SKM-1 treated with dmso at 0.1 percent for 144 hours (cell line): ENCODE results near the gene EPC2.
"Not testable (repeated sequence)": the region's sequence is repeated elsewhere in the genome, so short reads cannot be mapped to it uniquely, and the experiment has no call there.

Source experiments
- DNase-seq: peaks from one replicate; lab custom pipeline; 2025; ENCODE audit not compliant: unreplicated experiment; lab: John Stamatoyannopoulos, UW

The EPC2 gene

DNA sequence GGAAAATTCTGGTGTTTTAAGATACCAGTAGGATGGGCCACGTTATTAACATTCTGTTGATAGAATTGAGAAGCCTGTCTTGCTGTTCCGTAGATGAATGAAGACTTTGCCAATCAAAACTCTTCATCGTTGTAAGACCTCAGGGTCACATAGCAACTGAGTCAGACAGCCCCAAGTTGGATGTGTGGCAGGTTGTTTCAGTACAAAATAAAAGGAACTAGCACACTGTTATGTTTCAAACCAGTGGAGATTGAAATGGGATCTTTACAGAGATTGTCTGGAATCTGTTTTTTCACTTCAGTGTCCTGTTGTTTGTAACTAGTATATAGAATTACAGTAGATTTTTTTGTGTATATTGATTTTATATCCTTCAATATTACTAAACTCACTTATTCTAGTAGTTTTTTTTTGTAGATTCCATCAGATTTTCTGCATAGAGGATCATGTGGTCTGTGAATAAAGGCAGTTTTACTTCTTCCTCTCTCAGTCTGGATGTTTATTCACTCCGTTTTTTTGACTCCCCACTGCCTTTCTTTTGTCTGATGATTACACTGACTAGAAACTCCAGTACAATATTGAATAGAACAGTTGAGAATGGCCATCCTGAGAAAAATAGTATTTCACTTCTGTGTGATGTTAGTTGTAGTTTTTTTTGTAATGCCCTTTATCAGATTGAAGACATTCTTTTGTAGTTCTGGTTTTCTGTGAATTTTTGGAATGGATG, 22.7 kb downstream of the EPC2 start:
- DNase-seq = no peak

DNA sequence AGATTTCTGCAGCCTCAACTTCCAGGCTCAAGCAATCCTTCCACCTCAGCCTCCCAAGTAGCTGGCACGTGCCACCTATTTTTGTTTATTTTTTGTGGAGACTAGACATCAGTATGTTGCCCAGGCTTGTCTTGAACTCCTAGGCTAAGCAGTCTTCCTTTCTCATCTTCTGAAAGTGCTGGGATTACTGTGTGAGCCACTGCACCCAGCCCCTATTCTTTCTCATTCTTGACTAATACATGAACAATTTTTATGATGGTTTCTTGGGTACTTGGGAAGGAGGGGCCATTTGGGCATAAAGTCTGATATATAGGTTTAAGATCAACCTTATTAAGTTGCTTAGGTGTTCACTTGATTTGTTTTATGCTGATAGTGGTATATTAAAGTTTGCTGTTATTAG, 26.2 kb downstream of the EPC2 start:
- DNase-seq = no peak

DNA sequence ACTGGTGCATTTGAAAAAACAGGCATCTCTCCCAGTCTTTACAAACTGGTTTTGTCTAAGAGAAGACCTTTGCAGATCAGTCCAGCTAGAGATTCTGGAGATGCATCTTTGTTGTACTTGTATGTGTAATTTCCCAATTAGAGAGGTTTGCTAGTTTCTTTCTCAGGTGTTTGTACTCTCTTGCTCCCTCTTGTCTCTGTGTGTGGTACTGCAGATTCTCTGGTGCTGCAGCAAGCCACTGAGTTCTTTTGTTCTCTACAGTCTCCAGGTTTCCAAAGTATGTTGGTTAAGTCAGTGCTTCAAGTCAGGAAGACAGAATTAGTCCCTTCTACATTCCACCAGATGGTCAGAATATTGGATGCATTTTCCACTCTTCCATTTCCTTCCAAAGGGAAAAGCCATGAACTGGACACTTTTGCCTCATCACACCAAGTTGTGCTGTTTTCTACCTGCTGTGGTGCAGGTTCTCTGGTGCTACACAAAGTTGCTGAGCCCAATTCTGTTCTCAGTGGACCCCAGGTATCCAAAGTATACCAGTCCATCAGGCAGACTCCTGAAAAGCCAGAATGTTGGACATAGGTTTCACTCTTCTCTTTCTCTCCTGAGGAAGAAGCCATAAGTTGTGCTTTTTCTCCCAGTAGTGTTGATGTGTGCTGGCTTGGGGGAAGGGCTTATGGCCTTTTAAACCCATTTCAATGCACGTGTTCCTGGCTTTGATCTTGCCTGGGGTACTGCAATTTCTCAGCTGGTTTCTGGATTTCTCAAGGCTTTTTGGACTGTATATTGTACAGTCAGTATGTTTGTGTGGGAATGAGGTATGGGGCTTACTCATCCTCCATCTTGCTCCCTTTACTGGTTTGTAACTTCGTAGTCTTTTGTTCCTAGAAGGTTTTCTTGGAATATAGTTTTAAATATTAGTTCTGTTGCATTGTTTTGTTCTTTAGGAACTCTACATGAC, 29.8 kb downstream of the EPC2 start:
- peak; percentile 31 for DNase-seq

DNA sequence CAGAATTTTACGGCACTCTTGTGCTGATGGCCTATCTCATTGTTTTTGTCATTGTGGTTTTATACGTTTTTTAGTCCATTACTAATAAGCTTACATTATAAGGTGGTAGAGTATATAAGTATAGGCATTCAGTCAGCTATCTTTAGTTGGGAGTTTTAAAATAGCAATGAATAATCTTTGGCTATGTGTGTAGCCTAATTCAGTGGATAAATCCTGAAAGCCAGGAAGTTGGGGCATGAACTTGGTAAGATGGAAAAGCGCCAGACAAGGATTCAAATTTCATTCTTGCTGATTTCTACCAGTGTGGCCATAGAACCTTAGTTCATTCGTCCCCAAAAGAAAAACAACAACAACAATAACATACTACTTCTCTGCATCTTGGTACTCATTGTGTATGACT, 31.2 kb downstream of the EPC2 start:
- DNase-seq = no peak

DNA sequence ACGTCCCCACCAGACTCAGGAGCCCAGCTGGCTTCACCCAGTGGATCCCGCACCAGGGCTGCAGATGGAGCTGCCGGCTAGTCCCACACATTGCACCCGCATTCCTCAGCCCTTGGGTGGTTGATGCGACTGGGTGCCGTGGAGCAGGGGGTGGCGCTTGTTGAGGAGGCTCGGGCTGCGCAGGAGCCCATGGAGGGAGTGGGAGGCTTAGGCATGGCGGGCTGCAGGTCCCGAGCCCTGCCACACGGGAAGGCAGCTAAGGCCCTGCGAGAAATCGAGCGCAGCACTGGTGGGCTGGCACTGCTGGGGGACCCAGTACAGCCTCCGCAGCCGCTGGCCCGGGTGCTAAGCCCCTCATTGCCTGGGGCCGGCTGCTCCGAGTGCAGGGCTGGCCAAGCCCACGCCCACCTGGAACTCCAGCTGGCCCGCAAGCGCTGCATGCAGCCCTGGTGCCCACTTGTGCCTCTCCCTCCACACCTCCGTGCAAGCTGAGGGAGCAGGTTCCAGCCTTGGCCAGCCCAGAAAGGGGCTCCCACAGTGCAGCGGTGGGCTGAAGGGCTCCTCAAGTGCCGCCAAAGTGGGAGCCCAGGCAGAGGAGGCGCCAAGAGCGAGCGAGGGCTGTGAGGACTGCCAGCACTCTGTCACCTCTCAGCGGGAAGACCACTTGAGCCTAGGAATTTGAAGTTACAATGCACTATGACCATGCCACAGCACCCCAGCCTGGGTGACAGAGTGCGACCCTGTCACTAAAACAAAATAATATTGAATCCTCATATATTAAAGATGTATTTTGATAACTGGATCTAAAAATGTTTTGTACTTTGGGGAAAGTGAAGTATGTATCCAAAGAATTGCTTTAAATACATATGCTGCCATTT, 34.0 kb downstream of the EPC2 start:
- not testable (repeated sequence) for DNase-seq

DNA sequence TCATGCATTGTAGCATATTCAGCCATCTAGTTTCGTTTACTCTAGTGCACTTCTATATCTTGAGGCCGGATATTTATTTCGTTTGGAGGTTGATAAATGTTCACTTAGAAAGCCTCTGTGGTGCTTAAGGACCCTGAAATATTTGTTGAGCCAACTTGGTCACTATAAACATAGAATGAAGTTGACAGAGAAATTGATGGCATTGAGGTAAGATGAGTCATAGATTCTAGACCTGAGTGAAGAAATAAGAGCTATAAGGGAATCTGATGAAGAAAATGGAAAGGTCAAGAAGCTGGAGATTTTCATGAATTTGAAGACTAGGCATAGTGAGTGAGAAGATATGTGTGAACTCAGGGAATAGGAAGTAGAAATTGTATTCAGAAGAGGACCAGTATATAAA, 35.9 kb downstream of the EPC2 start:
- DNase-seq = no peak

DNA sequence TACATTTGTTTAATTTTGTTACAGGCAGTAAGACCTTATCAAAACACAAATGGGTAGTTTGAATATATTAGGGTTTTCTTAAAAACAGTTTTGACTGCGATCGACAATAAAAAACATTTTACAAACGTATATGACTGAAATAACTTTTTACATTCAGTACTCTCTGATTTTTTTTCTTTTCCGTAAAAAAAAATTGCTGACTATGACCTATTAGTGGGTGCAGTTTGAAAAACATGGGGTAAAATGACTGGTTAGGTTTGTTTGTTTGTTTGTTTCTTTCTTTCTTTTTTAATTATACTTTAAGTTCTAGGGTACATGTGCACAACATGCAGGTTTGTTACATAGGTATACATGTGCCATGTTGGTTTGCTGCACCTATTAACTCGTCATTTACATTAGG, 36.9 kb downstream of the EPC2 start:
- DNase-seq = no peak

DNA sequence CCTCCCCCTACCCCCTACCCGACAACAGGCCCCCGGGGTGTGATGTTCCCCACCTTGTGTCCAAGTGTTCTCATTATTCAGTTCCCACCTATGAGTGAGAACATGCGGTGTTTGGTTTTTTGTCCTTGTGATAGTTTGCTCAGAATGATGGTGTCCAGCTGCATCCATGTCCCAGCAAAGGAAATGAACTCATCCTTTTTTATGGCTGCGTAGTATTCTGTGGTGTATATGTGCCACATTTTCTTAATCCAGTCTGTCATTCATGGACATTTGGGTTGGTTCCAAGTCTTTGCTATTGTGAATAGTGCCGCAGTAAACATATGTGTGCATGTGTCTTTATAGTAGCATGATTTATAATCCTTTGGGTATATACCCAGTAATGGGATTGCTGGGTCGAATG, 37.3 kb downstream of the EPC2 start:
- not testable (repeated sequence) for DNase-seq

DNA sequence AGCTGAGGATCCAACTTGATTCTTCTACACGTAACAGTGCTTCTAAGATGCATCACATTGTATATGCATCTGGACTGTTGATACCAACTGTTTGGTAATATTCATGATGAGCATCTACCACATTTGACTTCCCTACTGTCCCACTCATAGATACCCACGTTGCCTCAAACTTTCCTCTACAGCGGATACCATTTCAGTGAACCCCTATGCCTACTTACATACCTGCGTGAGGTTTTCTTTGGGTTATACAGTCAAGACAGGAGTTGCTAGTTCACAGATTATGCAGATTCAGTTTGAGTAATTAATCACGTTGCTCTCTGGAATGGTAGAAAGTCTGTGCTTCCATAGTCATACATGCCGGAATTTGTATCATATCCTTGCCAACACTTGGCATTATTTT, 40.0 kb downstream of the EPC2 start:
- DNase-seq = no peak

DNA sequence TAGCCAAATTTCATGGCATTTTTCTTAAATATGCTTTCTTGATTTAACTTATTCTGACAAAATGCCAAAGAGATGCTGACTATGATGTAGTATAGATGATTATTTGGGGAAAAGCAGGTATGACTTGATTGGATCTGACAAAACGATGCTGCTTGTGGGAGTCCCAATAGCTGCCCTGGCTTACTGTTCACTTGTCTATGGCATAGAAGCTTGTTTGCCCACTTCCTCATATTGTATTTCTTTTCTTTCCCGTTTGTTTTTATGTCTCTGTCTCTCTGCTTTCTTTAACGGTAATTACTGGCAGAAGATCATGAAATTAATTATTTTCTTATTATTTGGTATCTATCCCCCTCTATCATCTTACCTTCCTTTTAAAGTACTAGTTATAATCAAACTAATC, 43.0 kb downstream of the EPC2 start:
- DNase-seq = no peak

DNA sequence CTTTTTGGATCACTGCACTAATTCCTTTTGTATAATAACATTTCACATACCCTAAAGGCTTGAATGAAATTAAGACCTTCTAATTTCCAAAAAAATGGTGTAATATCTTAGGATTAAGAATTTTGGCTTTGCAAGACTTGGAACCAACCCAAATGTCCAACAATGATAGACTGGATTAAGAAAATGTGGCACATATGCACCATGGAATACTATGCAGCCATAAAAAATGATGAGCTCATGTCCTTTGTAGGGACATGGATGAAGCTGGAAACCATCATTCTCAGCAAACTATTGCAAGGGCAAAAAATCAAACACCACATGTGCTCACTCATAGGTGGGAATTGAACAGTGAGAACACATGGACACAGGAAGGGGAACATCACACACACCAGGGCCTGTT, 43.5 kb downstream of the EPC2 start:
- not testable (repeated sequence) for DNase-seq

DNA sequence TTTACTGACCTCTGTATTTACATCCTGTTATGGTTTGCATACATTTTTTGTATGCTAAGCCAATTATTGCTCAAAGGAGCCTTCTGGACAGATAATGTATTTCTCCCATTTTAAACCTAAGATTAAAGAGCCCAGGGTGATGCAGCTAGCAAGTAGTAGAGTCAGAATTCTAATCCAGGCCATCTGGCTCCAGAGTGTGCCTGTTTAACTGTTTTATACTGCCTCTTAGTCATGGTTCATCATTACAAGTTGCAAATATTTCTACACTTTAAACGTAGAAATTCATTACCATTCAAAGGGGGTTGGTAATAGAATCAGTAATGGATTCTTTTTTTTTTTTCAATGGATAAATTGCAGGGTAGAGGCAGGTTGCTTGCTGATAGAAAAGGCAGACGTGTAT, 52.4 kb downstream of the EPC2 start:
- DNase-seq = no peak

DNA sequence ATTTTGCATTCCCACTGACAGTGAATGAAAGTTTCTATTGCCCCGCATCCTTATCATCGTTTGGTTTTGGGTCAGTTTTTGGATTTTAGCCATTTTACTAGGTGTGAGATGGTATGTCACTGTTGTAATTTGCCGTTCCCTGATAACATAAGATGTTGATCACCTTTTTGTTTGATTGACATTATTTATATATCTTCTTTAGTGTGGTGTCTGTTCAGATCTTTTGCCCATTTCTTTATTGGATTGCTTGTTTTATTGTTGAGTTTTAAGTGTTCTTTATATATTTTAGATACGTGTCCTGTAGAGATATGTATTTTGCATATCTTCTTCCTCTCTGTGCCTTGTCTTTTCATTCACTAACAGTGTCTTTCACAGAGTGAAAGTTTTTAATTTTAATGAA, 55.3 kb downstream of the EPC2 start:
- DNase-seq = no peak

DNA sequence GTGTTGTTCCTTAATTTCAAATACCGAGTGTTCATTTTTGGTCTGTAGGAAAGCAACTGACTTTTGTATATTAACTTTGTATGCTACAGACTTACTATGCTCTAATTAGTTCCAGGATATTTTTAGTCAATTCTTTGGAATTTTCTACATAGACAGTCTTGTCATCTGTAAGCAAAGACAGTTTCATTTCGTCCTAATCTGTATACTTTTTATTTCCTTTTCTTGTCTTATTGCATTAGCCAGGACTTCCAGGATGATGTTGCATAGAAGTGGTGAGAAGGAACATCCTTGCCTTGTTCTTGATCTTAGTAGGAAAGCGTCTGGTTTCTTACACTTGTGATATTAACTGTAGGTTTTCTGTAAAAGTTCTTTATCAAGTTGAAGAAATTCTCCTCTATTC, 56.5 kb downstream of the EPC2 start:
- DNase-seq = no peak

DNA sequence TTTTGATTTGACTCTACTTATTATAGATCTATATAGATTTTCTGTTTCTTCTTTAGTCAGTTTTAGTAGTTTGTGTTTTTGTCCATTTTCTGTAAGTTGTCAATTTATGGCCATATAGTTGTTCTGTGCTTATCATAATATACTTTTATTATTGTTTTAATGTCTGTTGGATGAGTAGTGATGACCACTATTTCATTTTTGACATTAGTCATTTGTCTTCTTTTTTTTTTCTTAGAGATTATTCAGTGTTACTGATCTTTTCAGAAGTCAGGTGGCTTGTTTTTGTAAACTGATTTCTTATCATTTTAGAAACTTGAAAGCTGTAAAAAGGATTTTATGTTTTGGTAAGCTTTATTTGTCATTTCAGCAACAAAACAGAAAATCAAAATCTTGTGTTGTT, 57.3 kb downstream of the EPC2 start:
- no peak for DNase-seq

DNA sequence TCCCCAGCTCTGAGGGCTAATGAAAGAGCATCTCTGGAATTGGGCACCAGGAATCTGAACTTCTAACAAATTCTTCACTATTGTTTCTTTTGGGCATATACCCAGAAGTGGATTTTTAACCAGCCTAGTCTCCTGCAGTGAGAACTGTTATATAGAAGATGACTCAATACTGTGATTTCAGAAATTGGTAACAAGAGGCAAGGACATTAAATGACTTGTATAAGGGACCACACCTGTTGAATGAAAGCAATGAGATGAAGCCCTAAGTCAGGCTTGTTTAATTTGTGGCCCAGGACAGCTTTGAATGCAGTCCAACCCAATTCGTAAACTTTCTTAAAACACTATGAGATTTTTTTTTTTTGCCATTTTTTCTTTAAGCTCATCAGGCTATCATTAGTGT, 57.9 kb downstream of the EPC2 start:
- no peak for DNase-seq

DNA sequence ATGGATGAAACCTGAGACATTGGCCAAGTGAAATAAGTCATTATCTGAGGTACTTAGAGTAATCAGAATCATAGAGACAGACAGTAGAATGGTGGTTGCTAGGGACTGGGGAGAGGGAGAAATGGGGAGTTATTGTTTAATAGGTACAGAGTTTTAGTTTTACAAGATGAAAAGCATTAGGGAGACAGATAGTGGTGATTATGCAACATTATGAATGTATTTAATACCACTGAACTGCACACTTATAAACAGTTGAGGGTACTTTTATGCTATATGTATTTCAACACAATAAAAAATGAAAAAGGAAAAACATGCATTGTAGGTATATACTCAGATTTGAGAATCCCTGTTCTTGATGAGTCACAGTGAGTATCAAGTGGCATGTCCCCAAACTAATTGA, 59.7 kb downstream of the EPC2 start:
- no peak for DNase-seq

DNA sequence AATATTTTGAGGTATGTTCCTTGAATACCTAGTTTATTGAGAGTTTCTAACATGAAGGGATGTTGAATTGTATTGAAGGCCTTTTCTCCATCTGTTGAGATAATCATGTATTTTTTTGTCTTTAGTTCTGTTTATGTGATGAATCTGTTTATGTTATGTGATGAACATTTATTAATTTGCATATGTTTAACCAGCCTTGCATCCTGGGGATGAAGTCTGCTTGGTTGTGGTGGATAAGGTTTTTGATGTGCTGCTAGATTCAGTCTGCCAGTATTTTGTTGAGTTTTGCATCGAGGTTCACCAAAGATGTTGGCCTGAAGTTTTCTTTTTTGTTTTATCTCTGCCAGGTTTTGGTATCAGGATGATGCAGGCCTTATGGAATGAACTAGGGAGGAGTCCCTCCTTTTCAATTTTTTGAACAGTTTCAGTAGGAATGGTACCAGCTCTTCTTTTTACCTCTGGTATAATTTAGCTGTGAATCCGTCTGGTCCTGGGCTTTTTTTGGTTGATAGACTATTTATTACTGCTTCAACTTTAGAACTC, 71.9 kb downstream of the EPC2 start:
- no peak for DNase-seq

DNA sequence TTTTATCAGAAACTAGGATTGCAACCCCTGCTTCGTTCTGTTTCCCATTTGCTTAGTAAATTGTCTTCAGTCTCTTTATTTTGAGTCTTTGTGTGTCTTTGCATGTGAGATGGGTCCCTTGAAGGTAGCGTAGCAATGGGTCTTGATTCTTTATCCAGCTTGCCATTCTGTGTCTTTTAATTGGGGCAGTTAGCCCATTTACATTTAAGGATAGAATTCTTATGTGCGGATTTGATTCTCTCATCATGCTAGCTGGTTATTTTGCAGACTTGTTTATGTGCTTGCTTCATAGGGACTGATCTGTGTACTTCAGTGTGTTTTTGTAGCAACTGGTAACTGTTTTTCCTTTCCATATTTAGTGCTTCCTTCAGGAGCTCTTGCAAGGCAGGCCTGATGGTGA, 73.5 kb downstream of the EPC2 start:
- DNase-seq = no peak

DNA sequence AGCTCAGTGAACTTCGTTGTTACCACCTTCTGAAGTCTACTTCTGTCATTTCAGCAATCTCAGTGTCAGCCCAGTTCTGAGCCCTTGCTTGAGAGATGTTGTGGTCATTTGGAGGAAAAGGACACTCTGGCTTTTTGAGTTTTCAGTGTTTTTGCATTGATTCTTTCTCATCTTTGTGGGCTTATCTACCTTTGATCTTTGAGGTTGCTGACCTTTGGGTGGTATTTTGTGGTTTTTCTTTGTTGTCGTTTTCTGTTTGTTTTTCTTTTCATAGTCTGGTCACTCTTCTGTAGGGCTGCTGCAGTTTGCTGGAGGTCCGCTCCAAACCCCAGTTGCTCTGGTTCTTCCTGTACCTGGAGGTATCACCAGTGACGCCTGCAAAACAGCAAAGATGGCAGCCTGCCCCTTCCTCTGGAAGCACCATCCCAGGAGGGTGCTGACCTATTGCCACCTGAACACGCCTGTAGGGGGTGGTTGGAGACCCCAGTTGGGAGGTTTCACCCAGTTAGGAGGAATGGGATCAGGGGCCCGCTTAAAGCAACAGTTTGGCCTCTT, 74.7 kb downstream of the EPC2 start:
- DNase-seq = no peak

DNA sequence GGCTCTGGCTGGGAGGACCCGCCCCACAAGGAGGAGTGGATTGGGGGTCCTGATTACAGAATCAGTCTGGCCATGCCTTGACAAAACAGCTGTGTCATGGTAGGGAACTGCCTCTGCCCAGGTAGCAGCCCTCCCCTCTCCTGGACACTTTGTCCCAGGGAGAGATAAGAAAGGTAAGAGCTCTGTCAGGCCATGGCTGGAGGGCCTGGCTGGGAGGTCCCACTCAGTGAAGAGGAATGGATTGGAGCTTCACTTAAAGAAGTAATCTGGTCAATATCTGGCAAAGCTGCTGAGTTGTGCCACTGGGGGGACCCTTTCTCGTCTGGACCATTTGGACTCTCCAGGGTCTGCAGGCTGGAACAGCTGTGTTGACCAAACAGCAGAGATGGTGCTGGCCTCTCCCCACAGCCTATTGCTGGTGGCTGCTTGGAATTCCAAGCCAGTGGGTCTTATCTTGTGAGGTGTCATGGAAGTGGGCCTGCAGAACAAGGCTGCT, 75.4 kb downstream of the EPC2 start:
- no peak for DNase-seq
